ENCODE results near the gene SLC25A21. TPM values are rescaled to one million over a fixed set of nuclear protein-coding genes. Genes with fewer than 3 reads are reported as not detected.

The SLC25A21 gene
- total RNA-seq, 1 experiment from 2014 or later, result 1.8 TPM

DNA sequence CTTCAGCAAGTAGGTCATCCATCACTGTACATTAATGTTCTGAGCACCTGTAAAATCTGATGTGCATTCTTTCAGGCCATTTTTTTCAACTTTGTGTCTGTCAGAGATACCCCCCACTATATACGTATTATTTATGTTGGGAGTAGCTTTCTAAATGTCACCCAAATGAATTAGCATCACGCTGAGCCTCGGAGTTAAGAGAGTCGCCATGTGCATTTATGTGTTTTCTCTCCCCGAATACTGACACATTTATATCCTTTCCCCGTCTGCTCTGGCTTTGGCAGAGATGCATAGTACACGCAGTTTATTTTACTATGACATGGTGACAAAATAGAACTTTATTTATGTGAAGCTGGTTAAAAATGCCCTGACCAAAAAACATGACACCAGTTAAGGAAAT, 216.4 kb downstream of the SLC25A21 start:
- Histone ChIP-seq H3K27me3 (no peaks in the 10 kb centered on the region), H3K9me3 (no peaks in the 10 kb centered on the region), H3K4me3 (no peak overlapping the region), H3K36me3 (no peaks in the 10 kb centered on the region)
- DNase-seq, result no peak

DNA sequence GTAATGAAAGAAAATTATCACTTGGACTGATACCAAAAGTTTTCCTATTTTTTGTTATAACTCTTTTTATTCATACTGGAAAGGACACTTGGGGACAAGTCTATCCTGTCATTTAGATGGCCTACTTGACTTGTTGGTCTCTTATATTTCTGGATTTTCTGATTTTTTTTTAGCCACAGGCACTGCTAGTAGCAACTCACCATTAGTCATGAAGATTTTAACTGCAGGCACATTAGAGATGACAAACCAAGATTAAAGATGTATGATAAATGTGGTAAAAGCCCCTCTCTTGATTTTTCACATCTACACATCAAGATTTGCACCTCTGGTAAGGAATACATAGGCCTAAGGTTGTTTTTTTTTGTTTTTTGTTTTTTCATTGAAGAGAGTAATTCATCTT, 217.0 kb downstream of the SLC25A21 start:
- no peak for DNase-seq
- no peak overlapping the region for H3K4me3 ChIP-seq
- H3K9me3 ChIP-seq, result no peaks in the 10 kb centered on the region
- H3K27me3 ChIP-seq, result no peaks in the 10 kb centered on the region
- H3K36me3 ChIP-seq, result no peaks in the 10 kb centered on the region

DNA sequence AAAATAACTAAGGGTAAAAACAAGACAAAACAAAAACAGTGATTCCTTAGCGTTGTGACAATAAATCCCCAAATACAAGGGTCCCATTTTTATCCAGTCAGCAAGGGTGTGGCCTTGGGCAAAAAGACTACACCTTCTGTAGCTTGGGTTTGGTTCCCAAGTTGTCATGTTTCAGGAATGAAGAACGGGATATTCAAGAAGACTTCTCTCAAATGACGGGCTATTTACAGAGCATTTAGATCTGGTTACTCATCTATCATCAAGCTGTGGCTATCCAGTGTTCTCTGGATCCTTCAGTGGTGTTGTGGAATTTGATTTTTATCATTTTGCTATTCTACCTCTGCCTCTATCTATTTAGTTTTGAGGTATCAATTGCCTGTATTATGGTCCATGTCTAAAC, 219.7 kb downstream of the SLC25A21 start:
- DNase-seq, result peak; percentile 19
- Histone ChIP-seq H3K27me3 (no peaks in the 10 kb centered on the region), H3K36me3 (no peaks in the 10 kb centered on the region), H3K4me3 (no peak overlapping the region), H3K9me3 (no peaks in the 10 kb centered on the region)

DNA sequence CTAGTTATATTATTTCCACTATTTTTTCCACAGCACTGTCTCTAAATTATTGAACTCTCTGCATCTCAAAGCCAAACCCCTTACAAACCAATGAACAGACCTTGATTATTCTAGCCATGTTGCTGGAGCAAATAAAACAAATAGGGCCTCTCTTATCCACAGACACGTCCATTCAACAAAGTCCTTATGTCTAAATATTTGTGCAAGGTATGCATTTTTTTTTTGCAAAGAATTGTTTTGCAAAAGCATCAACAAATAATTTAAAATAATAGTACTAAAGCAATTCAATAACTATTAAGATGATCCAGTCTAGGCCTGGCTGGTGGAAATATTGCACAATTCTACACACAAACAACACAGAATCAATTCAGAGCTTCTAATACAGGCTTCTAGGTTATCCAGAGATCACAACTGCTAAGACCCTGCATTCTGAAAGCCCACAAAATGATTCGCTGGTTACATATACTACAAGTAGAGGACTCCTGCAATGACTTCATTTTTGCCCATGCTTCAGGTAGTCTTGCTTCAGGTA, 221.0 kb downstream of the SLC25A21 start:
- no peak overlapping the region for H3K4me3 ChIP-seq
- H3K9me3 ChIP-seq, result no peaks in the 10 kb centered on the region
- no peak for DNase-seq
- no peaks in the 10 kb centered on the region for H3K27me3 ChIP-seq
- no peaks in the 10 kb centered on the region for H3K36me3 ChIP-seq

DNA sequence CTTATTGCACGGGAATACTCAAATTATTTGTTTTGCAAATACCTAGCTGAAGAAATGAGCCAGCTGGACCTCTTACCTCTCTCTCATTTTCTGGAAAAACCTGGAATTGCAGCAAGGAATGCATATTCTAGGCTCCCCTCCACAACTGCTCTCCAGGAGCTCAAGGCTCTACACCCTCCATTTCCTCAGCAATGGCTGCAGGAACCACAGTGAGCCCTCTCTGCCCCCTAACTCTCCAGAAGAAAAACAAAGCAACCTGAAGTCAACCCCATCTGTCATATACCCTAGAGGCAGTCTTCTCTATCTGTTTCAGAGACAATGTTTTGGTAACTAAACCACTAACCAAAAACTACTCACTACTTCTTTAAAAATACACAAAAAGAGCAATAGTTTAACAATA, 221.6 kb downstream of the SLC25A21 start:
- H3K4me3 ChIP-seq, result no peak overlapping the region
- no peaks in the 10 kb centered on the region for H3K27me3 ChIP-seq
- no peaks in the 10 kb centered on the region for H3K36me3 ChIP-seq
- DNase-seq, result no peak
- H3K9me3 ChIP-seq, result no peaks in the 10 kb centered on the region

DNA sequence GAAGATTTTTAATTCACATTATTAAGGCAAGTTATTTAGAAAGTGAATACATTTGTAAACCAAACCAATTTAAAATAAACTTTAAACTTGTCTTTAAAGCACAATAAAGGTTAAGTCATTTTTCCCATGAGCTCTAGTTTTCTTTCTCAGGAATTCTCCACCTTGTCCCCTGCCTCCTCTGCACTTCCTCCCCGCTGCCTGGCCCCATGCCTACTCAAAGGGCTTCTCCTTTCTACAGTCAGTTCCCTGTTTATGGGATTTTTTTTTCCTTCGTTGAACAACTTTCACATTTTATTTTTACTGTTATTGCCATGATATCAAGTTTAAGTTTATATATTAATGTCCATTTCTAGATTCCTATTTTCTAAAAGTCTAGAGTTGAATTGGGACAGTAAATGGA, 223.0 kb downstream of the SLC25A21 start:
- Histone ChIP-seq H3K27me3 (no peaks in the 10 kb centered on the region), H3K9me3 (no peaks in the 10 kb centered on the region), H3K4me3 (no peak overlapping the region), H3K36me3 (no peaks in the 10 kb centered on the region)
- DNase-seq, result no peak

DNA sequence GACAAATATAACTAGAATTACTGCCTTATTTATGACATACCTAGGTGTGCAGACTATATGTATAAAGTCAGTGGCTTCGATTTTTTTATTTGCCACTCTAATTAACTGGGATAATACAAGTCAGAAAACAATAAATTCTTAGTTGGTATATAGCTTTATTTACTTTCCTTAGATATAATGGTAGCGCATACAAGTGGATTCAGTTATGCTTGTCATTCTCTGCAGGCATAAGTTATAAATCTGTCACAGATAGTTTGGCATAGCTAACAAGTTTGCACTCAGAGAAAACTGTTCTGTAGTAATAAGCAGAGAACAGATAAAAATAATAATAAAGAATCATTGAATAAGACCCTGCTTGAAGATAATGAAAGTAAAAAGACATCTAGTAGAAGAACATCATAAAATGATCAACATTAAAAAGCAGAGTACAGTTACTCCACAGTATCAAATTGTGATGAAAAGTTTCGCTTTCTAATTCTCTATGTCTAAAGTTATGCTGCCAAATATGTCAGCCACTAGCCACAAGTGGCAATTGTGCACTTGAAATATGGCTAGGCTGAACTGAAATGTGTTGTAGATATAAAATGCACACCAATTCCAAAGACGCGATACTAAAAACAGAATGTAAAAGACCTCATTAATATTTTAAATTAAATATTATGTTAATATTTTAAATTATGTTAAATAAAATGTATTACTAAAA, 224.1 kb downstream of the SLC25A21 start:
- DNase-seq, result no peak
- Histone ChIP-seq H3K4me3 (peak overlapping the region; percentile 3; the same call in 1 of the 2 replicates), H3K9me3 (no peaks in the 10 kb centered on the region), H3K27me3 (no peaks in the 10 kb centered on the region), H3K36me3 (no peaks in the 10 kb centered on the region)

DNA sequence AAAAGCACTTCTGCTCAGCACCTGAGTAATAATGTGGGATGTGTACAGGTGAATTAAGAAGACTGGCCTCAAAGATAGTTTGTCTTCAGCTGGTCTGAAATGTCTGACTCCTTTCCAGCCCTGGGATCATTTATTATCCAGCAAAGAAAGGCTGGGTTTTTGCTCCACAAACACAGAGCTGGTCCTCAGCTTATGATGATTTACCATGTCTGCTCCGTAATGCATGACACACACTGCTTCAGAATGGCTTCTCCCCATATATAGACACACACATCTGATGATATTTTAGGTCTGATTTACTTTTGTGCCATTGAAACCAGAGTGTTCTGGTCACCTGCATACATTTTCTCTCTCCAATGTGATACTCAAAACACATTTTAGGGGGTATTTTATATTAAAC, 225.0 kb downstream of the SLC25A21 start:
- no peak overlapping the region for H3K4me3 ChIP-seq
- H3K27me3 ChIP-seq, result no peaks in the 10 kb centered on the region
- H3K9me3 ChIP-seq, result no peaks in the 10 kb centered on the region
- DNase-seq, result no peak
- no peaks in the 10 kb centered on the region for H3K36me3 ChIP-seq

DNA sequence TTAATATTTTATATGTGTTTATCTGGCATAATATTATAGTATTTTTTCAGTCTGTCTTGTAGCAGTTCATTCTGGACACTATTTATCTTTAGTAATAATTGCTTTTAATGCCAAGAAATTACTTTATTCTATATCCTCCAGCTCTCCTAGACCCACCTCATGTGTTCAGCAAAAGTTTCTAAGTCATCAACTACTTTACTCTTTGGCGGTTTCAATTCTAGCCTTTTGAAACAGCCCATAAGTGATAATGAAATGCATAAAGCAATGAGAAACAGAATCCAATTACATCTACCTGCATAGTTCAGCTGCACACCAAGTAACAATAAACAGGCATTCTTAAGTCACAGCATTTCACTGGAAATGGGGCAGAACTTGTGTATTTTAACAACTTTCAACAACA, 225.5 kb downstream of the SLC25A21 start:
- no peaks in the 10 kb centered on the region for H3K36me3 ChIP-seq
- H3K27me3 ChIP-seq, result no peaks in the 10 kb centered on the region
- no peak for DNase-seq
- H3K9me3 ChIP-seq, result no peaks in the 10 kb centered on the region
- no peak overlapping the region for H3K4me3 ChIP-seq

DNA sequence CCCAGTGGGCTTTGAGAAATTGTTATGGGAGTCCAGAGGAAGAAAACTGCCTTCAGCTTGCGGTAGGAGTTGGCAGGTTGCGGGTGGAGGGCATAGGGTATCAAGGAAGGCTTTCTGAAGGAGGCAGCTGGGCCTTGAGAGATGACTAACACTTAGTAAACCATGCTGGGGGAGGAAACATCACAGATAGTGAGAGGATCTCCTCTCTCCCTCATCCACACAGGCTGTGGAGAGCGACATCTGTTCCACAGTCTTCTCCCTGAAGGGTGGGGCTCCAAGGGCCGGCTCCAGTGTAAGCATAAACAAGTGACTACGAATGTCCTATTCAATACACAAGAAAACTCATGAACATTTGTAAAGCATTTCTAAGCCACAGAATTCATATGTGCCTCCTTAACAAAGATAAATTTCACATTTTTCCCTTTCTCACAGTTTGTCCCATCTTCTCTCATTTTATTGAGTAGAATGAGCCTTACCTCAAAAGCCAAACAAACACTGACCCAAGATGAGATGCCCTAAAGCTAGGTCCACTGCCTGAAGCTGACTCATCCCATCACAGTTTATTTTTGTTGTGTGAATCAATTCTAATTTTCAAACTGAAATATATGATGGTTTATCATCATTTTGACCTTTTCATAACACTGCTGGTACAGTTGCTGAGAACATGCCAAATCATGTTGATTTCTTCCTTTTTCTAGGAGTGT, 227.9 kb downstream of the SLC25A21 start:
- Histone ChIP-seq H3K36me3 (no peaks in the 10 kb centered on the region), H3K27me3 (no peaks in the 10 kb centered on the region), H3K4me3 (no peak overlapping the region), H3K9me3 (no peaks in the 10 kb centered on the region)
- peak; percentile 65 for DNase-seq

DNA sequence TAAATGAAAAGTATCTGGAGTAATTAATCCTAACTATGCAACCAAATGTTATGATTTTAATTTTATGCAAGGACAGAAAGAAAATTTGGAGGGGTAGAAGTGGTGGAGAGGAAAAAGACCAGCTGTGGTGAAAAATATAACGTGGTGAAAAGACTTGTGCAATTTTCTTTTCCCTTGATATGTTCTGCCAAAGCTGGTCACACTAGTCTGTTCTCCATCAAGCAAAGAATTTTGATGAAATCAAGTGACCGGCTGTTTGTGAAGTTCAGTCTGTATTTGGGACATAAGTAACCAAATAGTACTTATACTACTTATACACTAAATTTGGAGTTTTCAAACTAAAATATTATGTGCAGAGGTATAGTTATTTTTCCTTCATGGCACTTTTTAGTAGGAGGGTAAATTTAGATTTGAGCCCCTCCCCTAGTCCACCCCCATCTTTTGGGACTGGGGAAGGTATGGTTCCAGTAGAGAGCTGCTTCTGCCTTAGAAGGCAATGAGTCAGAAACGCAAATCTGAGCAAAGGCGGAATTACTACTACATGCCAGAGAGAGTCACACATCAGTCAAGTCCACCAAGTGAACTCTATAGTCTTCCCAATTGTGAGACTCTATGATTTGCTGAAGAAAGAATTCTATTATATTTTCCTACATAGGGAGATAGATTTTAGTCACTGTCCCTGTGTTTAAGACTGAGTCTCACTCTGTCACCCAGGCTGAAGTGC, 229.7 kb downstream of the SLC25A21 start:
- no peak overlapping the region for H3K4me3 ChIP-seq
- no peak for DNase-seq
- no peaks in the 10 kb centered on the region for H3K36me3 ChIP-seq

DNA sequence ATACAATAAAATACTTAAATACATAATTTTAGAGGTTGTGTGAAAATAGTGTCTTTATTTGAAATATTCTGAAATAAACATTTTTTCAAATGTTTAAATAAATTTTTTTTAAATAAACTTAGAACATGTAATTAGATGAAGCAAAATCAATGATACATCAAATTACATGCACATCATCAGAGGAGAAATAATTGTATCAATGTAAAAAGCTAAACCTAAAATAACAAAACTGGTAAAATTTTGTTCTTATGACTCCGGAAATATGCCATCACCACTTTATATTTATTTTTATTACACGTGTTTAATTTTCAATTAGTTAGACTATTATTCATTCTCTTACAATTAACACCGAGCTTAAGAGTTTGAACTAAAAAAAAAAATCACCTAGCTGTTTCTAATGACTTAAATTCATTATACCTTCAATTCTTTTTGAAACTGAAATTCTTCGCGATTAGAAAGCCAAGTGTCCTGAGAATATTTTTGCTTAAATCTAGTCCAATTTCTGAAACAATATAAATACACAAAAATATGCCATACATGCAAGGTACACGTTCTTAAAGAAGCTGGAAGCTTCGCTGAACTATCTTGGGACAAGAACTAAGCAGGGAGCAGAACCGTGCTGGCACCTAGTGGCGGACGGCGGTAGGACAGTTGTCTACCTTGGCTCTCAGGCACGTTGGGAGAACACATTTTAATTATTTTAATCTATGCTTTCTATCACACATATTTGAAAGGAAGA, 230.5 kb downstream of the SLC25A21 start:
- peak; percentile 54 for DNase-seq
- Histone ChIP-seq H3K36me3 (no peaks in the 10 kb centered on the region), H3K4me3 (no peak overlapping the region), H3K27me3 (no peaks in the 10 kb centered on the region), H3K9me3 (no peaks in the 10 kb centered on the region)

More for the DNA sequence above, 229.7 kb downstream of the SLC25A21 start:
- no peaks in the 10 kb centered on the region for H3K27me3 ChIP-seq
- H3K9me3 ChIP-seq, result no peaks in the 10 kb centered on the region

DNA sequence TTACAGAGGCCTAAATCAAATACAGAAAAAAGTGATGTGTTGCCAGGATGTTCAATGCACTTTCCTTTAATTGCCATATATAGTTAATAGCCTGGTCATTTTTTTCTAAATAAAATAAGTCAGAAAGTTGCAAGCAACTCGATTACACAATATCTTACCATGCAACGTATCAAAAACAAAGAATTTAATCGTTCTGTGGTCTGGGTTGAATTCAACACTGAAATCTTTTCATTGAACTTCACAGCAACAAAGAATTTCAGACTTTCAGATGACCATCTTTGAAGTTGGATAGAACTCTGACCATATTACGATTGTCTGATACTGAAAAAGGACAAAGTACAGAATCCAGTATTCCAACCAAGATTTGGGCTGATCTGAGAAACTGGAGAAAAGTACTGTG, 231.9 kb downstream of the SLC25A21 start:
- H3K27me3 ChIP-seq, result no peaks in the 10 kb centered on the region
- no peak overlapping the region for H3K4me3 ChIP-seq
- DNase-seq, result no peak
- H3K9me3 ChIP-seq, result no peaks in the 10 kb centered on the region
- no peaks in the 10 kb centered on the region for H3K36me3 ChIP-seq

DNA sequence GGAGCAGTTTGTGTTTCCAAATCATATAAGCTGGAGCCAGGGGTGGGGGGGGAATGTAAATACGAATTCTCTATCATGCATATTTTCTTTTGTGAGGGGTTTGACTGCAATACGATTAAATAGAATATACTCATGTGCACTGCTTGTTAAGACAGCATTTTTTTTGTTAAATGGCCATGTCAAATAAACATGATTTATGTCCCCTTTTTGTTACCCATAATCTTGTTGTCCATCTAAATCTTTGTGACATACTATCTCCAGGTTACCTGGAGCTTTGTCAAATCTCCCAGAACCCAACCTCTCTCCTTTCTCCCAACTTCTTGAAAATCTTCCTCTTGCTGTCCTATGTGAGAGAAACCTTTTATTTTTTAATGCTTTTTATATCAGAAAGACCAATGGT, 233.1 kb downstream of the SLC25A21 start:
- H3K4me3 ChIP-seq, result no peak overlapping the region
- no peaks in the 10 kb centered on the region for H3K9me3 ChIP-seq
- no peaks in the 10 kb centered on the region for H3K27me3 ChIP-seq
- no peaks in the 10 kb centered on the region for H3K36me3 ChIP-seq
- DNase-seq, result no peak

DNA sequence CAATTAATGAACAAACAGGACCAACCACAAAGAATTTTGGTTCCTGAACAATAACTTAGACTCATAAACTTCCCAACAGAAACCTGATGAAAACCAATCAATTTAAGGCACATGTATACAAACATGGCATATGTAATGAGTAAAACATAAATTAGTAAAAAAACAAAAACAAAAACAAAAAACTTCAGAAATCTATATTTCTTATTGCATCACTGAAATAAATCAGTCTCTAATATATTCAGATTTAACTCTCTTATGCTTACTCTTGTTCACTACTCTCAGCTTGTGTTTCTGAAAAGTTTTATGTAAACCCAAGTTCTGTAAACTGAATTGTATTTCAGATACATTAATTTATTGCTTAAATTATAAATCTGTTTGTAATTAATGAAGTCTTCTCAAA, 233.7 kb downstream of the SLC25A21 start:
- H3K9me3 ChIP-seq, result no peaks in the 10 kb centered on the region
- H3K4me3 ChIP-seq, result no peak overlapping the region
- H3K27me3 ChIP-seq, result no peaks in the 10 kb centered on the region
- DNase-seq, result no peak
- H3K36me3 ChIP-seq, result no peaks in the 10 kb centered on the region

DNA sequence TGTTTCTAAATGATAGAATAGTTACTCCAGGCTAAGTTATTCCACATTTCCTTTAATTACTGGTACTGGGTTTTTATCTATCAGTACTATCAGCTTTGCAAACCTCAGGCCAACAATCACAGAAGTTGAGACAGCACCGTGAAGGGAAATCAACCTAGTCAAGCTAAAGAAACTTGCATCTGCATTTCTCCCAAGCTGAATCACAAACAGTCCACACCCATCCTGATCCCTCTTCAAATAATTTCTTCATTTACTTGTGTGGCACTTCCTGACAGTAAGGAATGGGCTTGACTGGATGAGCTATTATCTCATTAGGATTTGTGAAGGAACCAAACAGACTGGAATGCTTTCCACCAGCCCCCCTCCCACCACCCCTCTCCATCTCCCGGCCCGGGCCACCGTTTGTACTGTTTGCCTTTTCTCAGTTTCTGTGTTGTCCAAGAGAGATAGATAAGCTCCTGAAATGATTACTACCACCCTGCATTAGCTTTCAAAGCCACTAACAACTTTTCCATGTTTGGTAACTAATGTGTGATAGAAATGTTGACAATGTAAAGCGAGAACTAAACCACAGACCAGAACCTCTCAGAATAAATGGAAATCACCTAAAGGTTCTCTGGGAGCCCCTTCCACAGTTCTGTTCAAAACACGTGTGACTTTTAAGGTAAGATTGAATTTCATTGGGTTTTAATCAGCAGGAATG, 236.3 kb downstream of the SLC25A21 start:
- Histone ChIP-seq H3K9me3 (no peaks in the 10 kb centered on the region), H3K4me3 (no peak overlapping the region), H3K36me3 (no peaks in the 10 kb centered on the region), H3K27me3 (no peaks in the 10 kb centered on the region)
- no peak for DNase-seq

Data from MG63 (cell line).